ENCODE results near the gene IL1RAPL1.

IL1RAPL1 gene

DNA sequence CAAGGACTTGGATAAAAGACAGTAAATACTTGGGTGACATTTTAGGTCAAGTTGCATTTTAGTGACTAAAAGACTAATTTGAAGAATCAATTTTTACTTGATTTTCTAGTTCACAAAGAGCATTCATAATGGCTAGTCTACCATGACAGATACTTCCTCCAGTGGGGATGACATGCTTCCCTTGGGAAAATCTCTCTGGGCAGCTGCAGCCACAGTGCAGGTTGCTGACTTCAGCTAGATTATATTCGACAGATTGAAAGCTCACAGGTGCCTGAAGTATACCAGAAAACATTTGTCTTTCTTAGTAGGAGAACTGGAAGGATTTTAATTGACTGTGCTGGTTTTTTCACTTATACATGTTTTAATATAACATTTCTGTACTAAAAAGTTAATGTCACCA is 1418.6 kb downstream of the IL1RAPL1 start:
- TF ChIP-seq, protein P1, sequence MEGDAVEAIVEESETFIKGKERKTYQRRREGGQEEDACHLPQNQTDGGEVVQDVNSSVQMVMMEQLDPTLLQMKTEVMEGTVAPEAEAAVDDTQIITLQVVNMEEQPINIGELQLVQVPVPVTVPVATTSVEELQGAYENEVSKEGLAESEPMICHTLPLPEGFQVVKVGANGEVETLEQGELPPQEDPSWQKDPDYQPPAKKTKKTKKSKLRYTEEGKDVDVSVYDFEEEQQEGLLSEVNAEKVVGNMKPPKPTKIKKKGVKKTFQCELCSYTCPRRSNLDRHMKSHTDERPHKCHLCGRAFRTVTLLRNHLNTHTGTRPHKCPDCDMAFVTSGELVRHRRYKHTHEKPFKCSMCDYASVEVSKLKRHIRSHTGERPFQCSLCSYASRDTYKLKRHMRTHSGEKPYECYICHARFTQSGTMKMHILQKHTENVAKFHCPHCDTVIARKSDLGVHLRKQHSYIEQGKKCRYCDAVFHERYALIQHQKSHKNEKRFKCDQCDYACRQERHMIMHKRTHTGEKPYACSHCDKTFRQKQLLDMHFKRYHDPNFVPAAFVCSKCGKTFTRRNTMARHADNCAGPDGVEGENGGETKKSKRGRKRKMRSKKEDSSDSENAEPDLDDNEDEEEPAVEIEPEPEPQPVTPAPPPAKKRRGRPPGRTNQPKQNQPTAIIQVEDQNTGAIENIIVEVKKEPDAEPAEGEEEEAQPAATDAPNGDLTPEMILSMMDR (IDR thresholded peaks at IDR 0.05) = no peak
- H3K27ac ChIP-seq = no peak overlapping the region
- no peak for DNase-seq (ENCODE audit: low spot score)
- H3K4me3 ChIP-seq = no peak overlapping the region
